ENCODE data around the gene CCSAP.
"Not testable (repeated sequence)": the region's sequence is repeated elsewhere in the genome, so short reads cannot be mapped to it uniquely, and the experiment has no call there.

CCSAP gene

GRCh38 chr1:229342656-229343569 is at the start of gene CCSAP:
TSS of gene CCSAP (minus strand) at chr1:229343047. CDS start at chr1:229342465, 582 bp downstream.
- DNase-seq, result peak; percentile 72

GRCh38 chr1:229390130-229390529 is 47.3 kb upstream of the CCSAP start:
- DNase-seq, result no peak

- DNase-seq, result no peak
Measured at GRCh38 chr1:229388897-229389580, 46.2 kb upstream of the CCSAP start.

- no peak for DNase-seq
Measured at GRCh38 chr1:229385853-229386456, 43.1 kb upstream of the CCSAP start.

- no peak for DNase-seq
Measured at GRCh38 chr1:229384822-229385221, 42.0 kb upstream of the CCSAP start.

- DNase-seq, result no peak
Measured at GRCh38 chr1:229383961-229384360, 41.1 kb upstream of the CCSAP start.

- DNase-seq, result no peak
Measured at GRCh38 chr1:229383188-229383587, 40.3 kb upstream of the CCSAP start.

GRCh38 chr1:229381234-229381633 is 38.4 kb upstream of the CCSAP start:
- DNase-seq, result no peak

GRCh38 chr1:229380536-229381160 is 37.8 kb upstream of the CCSAP start:
- no peak for DNase-seq

GRCh38 chr1:229379846-229380245 is 37.0 kb upstream of the CCSAP start:
- no peak for DNase-seq

- DNase-seq, result no peak
Measured at GRCh38 chr1:229378586-229379367, 35.9 kb upstream of the CCSAP start.

- not testable (repeated sequence) for DNase-seq
Measured at GRCh38 chr1:229378035-229378434, 35.2 kb upstream of the CCSAP start.

GRCh38 chr1:229377429-229377828 is 34.6 kb upstream of the CCSAP start:
- DNase-seq, result no peak

- no peak for DNase-seq
Measured at GRCh38 chr1:229376521-229376920, 33.7 kb upstream of the CCSAP start.

GRCh38 chr1:229374485-229374884 is 31.6 kb upstream of the CCSAP start:
- no peak for DNase-seq

- no peak for DNase-seq
Measured at GRCh38 chr1:229373395-229373794, 30.5 kb upstream of the CCSAP start.

- no peak for DNase-seq
Measured at GRCh38 chr1:229372251-229372650, 29.4 kb upstream of the CCSAP start.

- no peak for DNase-seq
Measured at GRCh38 chr1:229371624-229372023, 28.8 kb upstream of the CCSAP start.

- DNase-seq, result no peak
Measured at GRCh38 chr1:229370601-229371021, 27.8 kb upstream of the CCSAP start.

GRCh38 chr1:229368347-229368746 is 25.5 kb upstream of the CCSAP start:
- no peak for DNase-seq

- no peak for DNase-seq
Measured at GRCh38 chr1:229365569-229365968, 22.7 kb upstream of the CCSAP start.
